K562 (cell line): ENCODE data around the gene ADCY6. TPM values are rescaled to one million over a fixed set of nuclear protein-coding genes. Genes with fewer than 3 reads are reported as not detected.

Experiments used
- ATAC-seq: fragments of 200-7000 bp; cut with Tn5 transposase; 3 replicates; pipeline ENCODE4 v1.9.1; 2020; ENCODE audit warnings: moderate library complexity
- BruUV-seq: library from RNA; stranded (reverse); fragments of 400-500 nt; replicated peaks from 2 replicates; lab custom pipeline; 2021; lab: Mats Ljungman, UMichigan
- CTCF ChIA-PET: fragments of 300-600 bp; formaldehyde crosslinking; extraction: SDS; loops from one replicate; lab custom pipeline; 2021; ENCODE audit warnings: low intra/inter-chr PET ratio; lab: Yijun Ruan, JAX
- POLR2A ChIA-PET: fragments of 300-600, 350-650 bp; sonication (Branson Sonifier 250); formaldehyde crosslinking; extraction: SDS; loops from one replicate; lab custom pipeline; 2021; ENCODE audit warnings: antibody characterized with exemption, inconsistent platforms; lab: Yijun Ruan, JAX
- DNase-seq, 4 experiments: peaks; one replicate each; pipeline versions ENCODE4 v3.0.0 to v3.0.0-alpha.2; 2011 to 2018; ENCODE audit warnings: low spot score in 3 of 4, mixed read lengths in 3 of 4; ENCODE audit errors: extremely low read depth in 1 of 4
- FAIRE-seq: peaks from 2 replicates; lab custom pipeline; 2011; peaks lifted over from hg19 to GRCh38; lab: Jason Lieb, UNC
- H2AFZ ChIP-seq: 2 replicates; pipeline ENCODE4 v1.6.0; 2011; ENCODE audit warnings: low read depth, low read length, control low read depth, inconsistent platforms
- H3K27ac ChIP-seq: fragments of 200-600 bp; 3 replicates; pipeline ENCODE4 v1.8.0; 2011; ENCODE audit warnings: low read depth, mild to moderate bottlenecking, control low read depth, inconsistent platforms, low read length, moderate library complexity, mixed read lengths; ENCODE audit errors: extremely low read depth
- H3K27me3 ChIP-seq, 2 experiments: fragments of 300-600 bp in 1 of 2; 2 replicates in 1 of 2; 3 replicates in 1 of 2; pipeline versions ENCODE4 v1.6.0 to v1.8.0; 2011; ENCODE audit warnings: inconsistent platforms in 2 of 2, low read length in 2 of 2, mild to moderate bottlenecking in 1 of 2, mixed read lengths in 1 of 2, moderate library complexity in 1 of 2; ENCODE audit not compliant: control insufficient read depth in 2 of 2, insufficient read depth in 2 of 2
- H3K36me3 ChIP-seq: fragments of 300-600 bp; 3 replicates; pipeline ENCODE4 v1.8.0; 2011; ENCODE audit warnings: mild to moderate bottlenecking, low read length, inconsistent platforms; ENCODE audit not compliant: control insufficient read depth, insufficient read depth
- H3K4me1 ChIP-seq, 2 experiments: fragments of 200-600 bp in 1 of 2; replicated peaks in 1 of 2; 2 replicates in 1 of 2; 3 replicates in 1 of 2; pipeline versions ENCODE4 v1.5.1 to v1.8.0; 2011; ENCODE audit warnings: inconsistent platforms in 2 of 2, low read length in 2 of 2, mild to moderate bottlenecking in 1 of 2, mixed read lengths in 1 of 2, moderate library complexity in 1 of 2; ENCODE audit not compliant: control insufficient read depth in 2 of 2, insufficient read depth in 2 of 2
- H3K4me2 ChIP-seq: 2 replicates; pipeline ENCODE4 v1.6.1; 2011; ENCODE audit warnings: low read length, control low read depth, inconsistent platforms, mixed read lengths; ENCODE audit not compliant: insufficient read depth
- H3K4me3 ChIP-seq: fragments of 200-600 bp; sonication (generic), shearing (Covaris generic); 2 replicates; pipeline ENCODE4 v1.5.1; 2016; ENCODE audit warnings: control low read depth, inconsistent platforms
- H3K79me2 ChIP-seq: fragments of 200-600 bp; 3 replicates; pipeline ENCODE4 v1.8.0; 2011; ENCODE audit warnings: low read length, inconsistent platforms; ENCODE audit not compliant: control insufficient read depth, insufficient read depth
- H3K9ac ChIP-seq, 2 experiments: 2 replicates each; pipeline versions ENCODE4 v1.6.0 to v1.6.1; 2011; ENCODE audit warnings: low read depth in 2 of 2, low read length in 2 of 2, control low read depth in 1 of 2, inconsistent platforms in 1 of 2, mild to moderate bottlenecking in 1 of 2, mixed read lengths in 1 of 2; ENCODE audit not compliant: insufficient read depth in 1 of 2
- H3K9me1 ChIP-seq: one replicate; pipeline ENCODE4 v1.6.0; 2011; ENCODE audit warnings: inconsistent platforms, mild to moderate bottlenecking, low read length, moderate library complexity; ENCODE audit not compliant: control insufficient read depth, insufficient read depth
- H3K9me3 ChIP-seq: replicated peaks from 2 replicates; pipeline ENCODE4 v1.5.1; 2011; ENCODE audit warnings: low read depth, low read length, inconsistent platforms; ENCODE audit not compliant: control insufficient read depth, insufficient read depth
- H4K20me1 ChIP-seq: replicated peaks from 2 replicates; pipeline ENCODE4 v1.6.1; 2011; ENCODE audit warnings: low read length, inconsistent platforms, mixed read lengths; ENCODE audit not compliant: control insufficient read depth, insufficient read depth
- BCOR ChIP-seq: fragments of 450-650 bp; IDR thresholded peaks from 2 replicates; pipeline ENCODE4 v1.6.1; 2016
- CEBPB ChIP-seq: fragments of 450-650 bp; IDR thresholded peaks from 2 replicates; pipeline ENCODE4 v1.6.1; 2016; ENCODE audit warnings: missing genetic modification characterization, missing compliant biosample characterization
- EGR1 ChIP-seq: fragments of 450-650 bp; conservative IDR thresholded peaks from 2 replicates; pipeline ENCODE4 v1.6.1; 2017; ENCODE audit warnings: mild to moderate bottlenecking
- KDM2B ChIP-seq: fragments of 250-450 bp; sonication (Bioruptor Pico); IDR thresholded peaks from 2 replicates; pipeline ENCODE4 v1.8.0; 2021; ENCODE audit warnings: mild to moderate bottlenecking, moderate library complexity
- KDM5B ChIP-seq: fragments of 200-600 bp; sonication (generic); IDR thresholded peaks from 2 replicates; pipeline ENCODE4 v1.6.1; 2012; ENCODE audit warnings: low read depth, mild to moderate bottlenecking, moderate library complexity, low read length, control low read depth, inconsistent platforms; ENCODE audit not compliant: insufficient replicate concordance
- KHSRP ChIP-seq: fragments of 450-650 bp; IDR thresholded peaks from 2 replicates; pipeline ENCODE4 v1.6.1; 2017
- MAZ ChIP-seq, 2 experiments: fragments of 450-650 bp in 1 of 2; sonication (generic) in 1 of 2; formaldehyde crosslinking; IDR thresholded peaks in 1 of 2; conservative IDR thresholded peaks in 1 of 2; 2 replicates each; pipeline versions ENCODE4 v1.4.0 to v1.5.0; 2020; ENCODE audit warnings: mild to moderate bottlenecking in 1 of 2, missing genetic modification reagents in 1 of 2
- PHF21A ChIP-seq: fragments of 450-650 bp; IDR thresholded peaks from 2 replicates; pipeline ENCODE4 v1.6.1; 2017; ENCODE audit warnings: low read depth, borderline replicate concordance
- SP1 ChIP-seq: sonication (generic); formaldehyde crosslinking; IDR thresholded peaks from 2 replicates; pipeline ENCODE4 v1.8.1; 2022; ENCODE audit warnings: mild to moderate bottlenecking, missing genetic modification reagents
- VEZF1 ChIP-seq: fragments of 200-800 bp; sonication (Bioruptor generic); IDR thresholded peaks from 2 replicates; pipeline ENCODE4 v1.6.1; 2017; ENCODE audit warnings: missing genetic modification characterization, missing compliant biosample characterization
- ZBTB2 ChIP-seq: fragments of 450-650 bp; IDR thresholded peaks from 2 replicates; pipeline ENCODE4 v1.6.1; 2016; ENCODE audit warnings: antibody characterized with exemption
- ZBTB7A ChIP-seq: IDR thresholded peaks from 2 replicates; pipeline ENCODE4 v1.6.1; 2011; ENCODE audit warnings: low read depth, mild to moderate bottlenecking, low read length, moderate library complexity, borderline replicate concordance; ENCODE audit not compliant: control insufficient read depth
- ZNF217 ChIP-seq: sonication (generic); formaldehyde crosslinking; IDR thresholded peaks from 2 replicates; pipeline ENCODE4 v1.8.0; 2022; ENCODE audit warnings: mild to moderate bottlenecking, missing genetic modification reagents
- ZNF263 ChIP-seq: sonication (generic); formaldehyde crosslinking; IDR thresholded peaks from 2 replicates; pipeline ENCODE4 v1.8.0; 2022; ENCODE audit warnings: mild to moderate bottlenecking, missing genetic modification reagents, borderline replicate concordance
- ZSCAN29 ChIP-seq: fragments of 450-650 bp; IDR thresholded peaks from 2 replicates; pipeline ENCODE4 v1.6.1; 2017
- WGBS: fragments of 100-300 bp; shearing (Covaris generic); methylation state at CpG from one replicate; pipeline ENCODE4 v1.1.6; 2016; ENCODE audit warnings: low coverage, mixed read lengths; ENCODE audit not compliant: insufficient coverage; ENCODE audit errors: missing lambda C conversion rate; 5-methylcytosine and 5-hydroxymethylcytosine counted together
- in situ Hi-C: fragments of 300-500 bp; cut with MboI; formaldehyde crosslinking; loops from 4 replicates; pipeline ENCODE4 v1.15.0; 2018; ENCODE audit warnings: inconsistent platforms, mixed read lengths
- intact Hi-C: fragments of 100-400 bp; cut with micrococcal nuclease; formaldehyde crosslinking; loops from 2 replicates; pipeline ENCODE4 v1.14.2; 2022
- polyA plus RNA-seq, 8 experiments: library from polyadenylated mRNA; depleted of rRNA in 4 of 8; stranded (reverse) in 5 of 8; unstranded in 3 of 8; fragments of >200 nt; fragmentation: Nextera tagmentation in 2 of 8; fragmentation: Illumina TruSeq in 1 of 8; extraction: Ambion mirVana in 2 of 8; extraction: Trizol in 1 of 8; gene quantifications; 2 replicates each; pipeline versions ENCODE4 v1.2.1 to v1.2.3, GENCODE V29; 2011 to 2014; ENCODE audit warnings: inconsistent platforms in 1 of 8, missing spikeins in 1 of 8
- total RNA-seq, 7 experiments: library from RNA; depleted of rRNA in 6 of 7; stranded (reverse); fragments of >200 nt in 6 of 7; fragmentation: Illumina TruSeq in 2 of 7; extraction: Trizol in 2 of 7; gene quantifications; 2 replicates each; pipeline versions ENCODE4 v1.2.1 to v1.2.3, GENCODE V29; 2011 to 2021; ENCODE audit warnings: low replicate concordance in 1 of 7
- TF ChIP-seq, protein P1 (sequence below): sonication (generic); formaldehyde crosslinking; IDR thresholded peaks from 2 replicates; pipeline ENCODE4 v1.8.0; 2022; ENCODE audit warnings: missing genetic modification reagents, mild to moderate bottlenecking, moderate library complexity, borderline replicate concordance

ADCY6 gene
- total and polyA plus RNA-seq, 9 of the 15 experiments (the other 6 are each of a cell fraction or from before 2014, with no cell fraction given): 0.01 to 1.0 (median 0.53) TPM

- peak; percentile 19 for FAIRE-seq
- no peak within 1 kb of the TSS for H3K27ac ChIP-seq
- intact Hi-C loops (no loop called here), in situ Hi-C loops (no loop called here)
- H3K79me2 ChIP-seq: no peaks in the 10 kb centered on the region
- H3K9ac ChIP-seq: peak within 1 kb of the TSS in 1 of 2 experiments; percentile 89; a peak in 2 of 4 replicates
- H3K36me3 ChIP-seq: no peaks in the 10 kb centered on the region
- peak within 1 kb of the TSS; percentile 77 for H3K4me2 ChIP-seq
- peak; percentile 67 to 88 (median 80) for DNase-seq
- no peaks in the 10 kb centered on the region for H3K9me3 ChIP-seq
- peaks cover 11 to 41% of the 10 kb centered on the region in 2 experiments; a peak in 4 of 5 replicates for H3K27me3 ChIP-seq
- POLR2A ChIA-PET: interaction anchor here (0.6 kb wide), 1 partner anchor 26 kb away, joined by 3 read pairs; no protein-coding TSS in a partner anchor
- H4K20me1 ChIP-seq: peaks cover 9% of the 10 kb centered on the region; the same call in 1 of the 2 replicates
- H3K9me1 ChIP-seq: no peaks in the 10 kb centered on the region
- H2AFZ ChIP-seq: peak within 1 kb of the TSS; percentile 78
- ATAC-seq: peak; percentile 31
- BruUV-seq: no TSS peak
- peaks cover 4 to 38% of the 10 kb centered on the region in 2 experiments; a peak in 3 of 5 replicates for H3K4me1 ChIP-seq
- CTCF ChIA-PET: interaction anchor here (0.7 kb wide), 1 partner anchor 72 kb away, joined by 3 read pairs; no protein-coding TSS in a partner anchor
- H3K4me3 ChIP-seq: peak within 1 kb of the TSS; percentile 52
- WGBS: 3% methylated on average over 26 of the region's 79 CpGs
- TF ChIP-seq ZBTB7A (0 out of 2 replicates have a peak, but pooled peaks have one; percentile 6), MAZ (CRISPR knock-in tag; conservative IDR thresholded peaks at IDR 0.05 in 1 of 2, IDR thresholded peaks at IDR 0.05 in 1 of 2) (peak; percentile 66 to 75), BCOR (peak; percentile 31; the same call in 1 of the 2 replicates), ZBTB2 (no peak), SP1 (peak; percentile 8; the same call in 1 of the 2 replicates), KDM5B (peak; percentile 50), CEBPB (peak; percentile 34; the same call in 1 of the 2 replicates), ZSCAN29 (no peak), PHF21A (0 out of 2 replicates have a peak, but pooled peaks have one; percentile 22), ZNF263 (CRISPR knock-in tag) (peak; percentile 94), VEZF1 (CRISPR knock-in tag) (peak; percentile 71), KHSRP (no peak), ZNF217 (CRISPR knock-in tag) (no peak), KDM2B (CRISPR knock-in tag) (0 out of 2 replicates have a peak, but pooled peaks have one; percentile 32), EGR1 (peak; percentile 97)
- TF ChIP-seq, protein P1, sequence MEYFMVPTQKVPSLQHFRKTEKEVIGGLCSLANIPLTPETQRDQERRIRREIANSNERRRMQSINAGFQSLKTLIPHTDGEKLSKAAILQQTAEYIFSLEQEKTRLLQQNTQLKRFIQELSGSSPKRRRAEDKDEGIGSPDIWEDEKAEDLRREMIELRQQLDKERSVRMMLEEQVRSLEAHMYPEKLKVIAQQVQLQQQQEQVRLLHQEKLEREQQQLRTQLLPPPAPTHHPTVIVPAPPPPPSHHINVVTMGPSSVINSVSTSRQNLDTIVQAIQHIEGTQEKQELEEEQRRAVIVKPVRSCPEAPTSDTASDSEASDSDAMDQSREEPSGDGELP: peak; percentile 14; the same call in 1 of the 2 replicates
Observed at GRCh38 chr12:48817873-48818830, 29.3 kb upstream of the ADCY6 start, which contains the start of gene CACNB3. Gene CACNB3, plus strand, starts transcription at chr12:48818496. Its CDS starts 434 bp downstream, at chr12:48818930.
